Stimulated activated CD8-positive, alpha-beta memory T cell treated with anti-CD3 and anti-CD28 coated beads, Interleukin-7, amount 100 ng/mL, for 48 hours (primary cell): Measurements from ENCODE around the gene MFN2.
"Not testable (repeated sequence)": the region's sequence is repeated elsewhere in the genome, so short reads cannot be mapped to it uniquely, and the experiment has no call there.

Experiments
- DNase-seq, 2 donors: peaks; one replicate each; pipeline ENCODE4 v3.0.0-alpha.2; 2020; ENCODE audit warnings: low read depth in 1 of 2; ENCODE audit errors: extremely low read depth in 1 of 2

MFN2 gene

DNA sequence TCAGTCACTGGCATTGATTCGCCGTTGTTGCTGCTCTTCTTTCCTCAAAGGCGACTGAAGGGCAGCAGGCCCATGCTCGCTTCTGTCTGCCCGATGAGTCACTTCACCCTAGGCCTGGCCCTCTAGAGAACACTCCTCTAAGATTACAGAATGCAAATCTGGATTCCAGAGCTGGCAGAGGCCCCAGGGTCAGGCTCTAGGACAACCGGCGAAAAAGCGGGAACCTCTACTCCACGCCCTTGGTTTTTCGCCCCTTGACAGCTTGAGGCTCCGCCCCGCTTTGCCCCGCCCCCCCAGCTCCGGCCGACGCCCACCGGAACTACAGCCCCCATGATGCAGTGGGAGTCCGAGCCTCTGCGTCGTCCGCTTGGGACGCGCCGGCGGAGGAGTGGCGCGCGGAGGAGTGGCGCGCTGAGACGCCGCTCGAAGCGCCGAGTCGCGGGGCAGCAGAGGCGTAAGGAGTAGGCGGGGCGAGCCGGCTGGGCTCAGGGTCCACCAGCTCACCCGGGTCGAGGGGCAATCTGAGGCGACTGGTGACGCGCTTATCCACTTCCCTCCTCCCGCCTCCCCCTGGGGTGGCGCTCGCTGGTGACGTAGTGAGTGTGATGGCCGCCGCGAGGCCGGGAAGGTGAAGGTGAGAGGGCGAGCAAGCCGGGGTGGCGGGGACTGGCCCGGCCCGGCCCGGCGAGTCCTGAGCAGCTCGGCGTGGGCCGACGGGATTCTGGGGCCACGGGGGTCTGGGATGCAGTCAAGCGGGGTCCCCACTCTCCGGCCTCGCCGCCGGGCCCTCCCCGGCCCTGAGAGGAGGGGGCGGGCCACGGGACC is at the start of gene MFN2:
MFN2 (plus strand) TSS at position 594 of the 825 bp plus-strand sequence. CDS start 8,725 bp downstream, outside the sequence.
- DNase-seq = peak; percentile 93 to 94

DNA sequence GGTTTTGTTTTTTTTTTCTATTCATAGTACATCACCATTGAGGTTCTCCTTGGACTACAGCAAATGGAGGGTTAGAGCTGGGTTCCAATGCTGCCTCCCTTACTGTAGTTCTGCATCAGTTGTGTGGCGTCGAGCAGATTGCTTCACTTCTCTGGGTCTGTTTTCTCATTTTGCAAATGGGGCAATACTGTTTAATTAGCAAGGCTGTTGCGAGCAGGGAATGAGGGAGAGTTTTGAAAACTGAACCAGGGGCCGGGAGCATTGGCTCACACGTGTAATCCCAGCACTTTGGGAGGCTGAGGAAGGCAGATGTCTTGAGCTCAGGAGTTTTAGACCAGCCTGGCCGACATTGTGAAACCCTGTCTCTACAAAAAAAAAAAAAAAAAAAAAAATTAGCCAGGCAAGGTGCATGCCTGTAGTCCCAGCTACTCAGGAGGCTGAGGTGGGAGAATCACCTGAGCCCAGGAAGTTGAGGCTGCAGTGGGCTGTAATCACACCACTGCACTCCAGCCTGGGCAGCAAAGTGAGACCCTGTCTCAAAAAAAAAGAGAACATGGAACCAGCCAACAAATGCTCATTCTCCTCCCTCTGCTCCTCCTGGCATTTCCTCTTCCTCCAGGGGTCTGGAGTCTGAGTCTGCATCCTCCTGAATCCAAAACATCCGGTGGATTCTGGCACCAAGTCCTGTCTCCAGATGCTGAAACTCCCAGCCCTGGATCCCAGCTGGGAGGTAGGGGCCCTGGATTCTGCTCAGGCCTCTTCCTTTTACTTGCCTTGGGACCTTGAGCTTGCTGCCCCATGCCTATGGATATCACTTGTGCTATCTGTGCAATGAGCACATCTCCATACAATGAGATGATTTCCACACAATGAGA is 49.4 kb upstream of the MFN2 start:
- DNase-seq = no peak

DNA sequence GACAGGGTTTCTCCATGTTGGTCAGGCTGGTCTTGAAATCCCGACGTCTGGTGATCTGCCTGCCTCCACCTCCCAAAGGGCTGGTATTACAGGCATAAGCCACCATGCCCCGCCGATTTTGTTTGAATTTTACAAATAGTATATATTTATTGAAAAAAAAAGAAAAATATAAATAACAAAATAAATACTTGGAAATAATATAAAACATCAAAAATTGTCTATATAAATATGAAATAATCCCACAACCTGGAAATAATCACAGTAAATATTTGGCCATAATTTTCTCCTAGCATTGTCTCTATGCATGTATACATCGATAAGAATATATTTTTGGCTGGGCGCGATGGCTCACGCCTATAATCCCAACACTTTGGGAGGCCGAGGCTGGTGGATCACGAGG is 48.4 kb upstream of the MFN2 start:
- DNase-seq = no peak

DNA sequence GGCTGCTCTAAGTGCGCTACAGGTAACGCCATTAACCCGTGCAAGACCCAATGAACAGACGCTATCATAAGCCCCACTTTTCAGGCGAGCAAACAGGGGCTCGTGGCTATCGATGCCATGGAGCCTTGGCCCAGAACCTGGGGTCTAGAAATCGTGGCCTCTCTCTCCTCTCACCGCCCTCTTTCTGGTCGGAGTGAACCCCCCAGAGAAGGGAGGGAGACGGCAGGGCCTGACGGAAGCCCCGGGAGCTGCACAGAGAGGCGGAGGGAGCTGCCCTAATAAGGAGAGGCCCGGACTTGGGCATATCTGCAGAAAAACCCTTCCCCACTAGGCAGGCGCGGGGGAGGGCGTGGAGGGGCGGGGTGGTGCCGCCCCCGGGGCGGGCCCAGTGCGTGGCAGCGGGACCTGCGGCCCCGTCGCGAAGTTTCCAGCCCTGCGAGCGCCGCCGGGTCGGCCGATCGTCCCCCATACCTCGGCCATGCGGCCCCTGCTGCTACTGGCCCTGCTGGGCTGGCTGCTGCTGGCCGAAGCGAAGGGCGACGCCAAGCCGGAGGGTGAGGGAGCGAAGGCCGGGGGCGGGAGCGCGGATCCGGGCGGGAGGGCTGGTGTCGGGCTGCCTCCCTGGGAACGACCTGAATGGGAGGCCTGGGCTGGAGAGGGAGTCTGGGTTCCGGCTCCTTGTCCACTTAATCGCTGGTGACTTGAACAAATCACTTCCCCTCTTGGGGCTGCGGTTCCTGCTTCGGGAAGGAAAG is 45.8 kb upstream of the MFN2 start, which contains the start of gene PLOD1:
PLOD1 (plus strand) TSS at position 416 of the 755 bp plus-strand sequence; CDS start at position 479, 63 bp downstream.
- DNase-seq = peak; percentile 76 to 78

DNA sequence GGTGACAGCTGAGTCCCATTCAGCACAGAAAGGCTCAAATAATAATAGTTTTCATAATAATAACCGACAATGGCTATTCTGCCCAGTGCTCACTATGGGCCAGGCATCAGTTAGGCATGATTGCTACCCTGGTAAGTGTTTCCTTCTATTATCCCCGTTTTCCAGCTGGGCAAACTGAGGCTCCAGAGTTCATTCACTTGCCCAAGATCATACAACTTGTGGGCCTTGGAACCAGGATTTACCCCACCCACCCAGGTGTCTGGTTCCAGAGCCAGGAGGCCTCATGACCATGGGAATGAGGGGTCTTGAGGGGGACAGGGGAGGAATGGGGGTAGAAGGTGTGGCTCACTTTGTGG is 45.2 kb upstream of the MFN2 start:
- DNase-seq = no peak

DNA sequence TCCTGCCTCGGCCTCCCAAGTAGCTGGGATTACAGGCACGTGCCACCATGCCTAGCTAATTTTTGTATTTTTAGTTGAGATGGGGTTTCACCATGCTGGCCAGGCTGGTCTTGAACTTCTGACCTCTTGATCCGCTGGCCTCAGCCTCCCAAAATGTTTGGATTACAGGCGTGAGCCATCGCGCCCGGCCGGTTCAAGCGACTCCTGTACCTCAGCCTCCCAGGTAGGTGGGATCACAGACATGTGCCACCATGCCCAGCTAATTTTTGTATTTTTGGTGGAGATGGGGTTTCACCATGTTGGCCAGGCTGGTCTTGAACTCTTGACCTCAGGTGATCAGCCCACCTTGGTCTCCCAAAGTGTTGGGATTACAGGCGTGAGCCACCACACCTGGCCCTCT is 44.5 kb upstream of the MFN2 start:
- not testable (repeated sequence) for DNase-seq

DNA sequence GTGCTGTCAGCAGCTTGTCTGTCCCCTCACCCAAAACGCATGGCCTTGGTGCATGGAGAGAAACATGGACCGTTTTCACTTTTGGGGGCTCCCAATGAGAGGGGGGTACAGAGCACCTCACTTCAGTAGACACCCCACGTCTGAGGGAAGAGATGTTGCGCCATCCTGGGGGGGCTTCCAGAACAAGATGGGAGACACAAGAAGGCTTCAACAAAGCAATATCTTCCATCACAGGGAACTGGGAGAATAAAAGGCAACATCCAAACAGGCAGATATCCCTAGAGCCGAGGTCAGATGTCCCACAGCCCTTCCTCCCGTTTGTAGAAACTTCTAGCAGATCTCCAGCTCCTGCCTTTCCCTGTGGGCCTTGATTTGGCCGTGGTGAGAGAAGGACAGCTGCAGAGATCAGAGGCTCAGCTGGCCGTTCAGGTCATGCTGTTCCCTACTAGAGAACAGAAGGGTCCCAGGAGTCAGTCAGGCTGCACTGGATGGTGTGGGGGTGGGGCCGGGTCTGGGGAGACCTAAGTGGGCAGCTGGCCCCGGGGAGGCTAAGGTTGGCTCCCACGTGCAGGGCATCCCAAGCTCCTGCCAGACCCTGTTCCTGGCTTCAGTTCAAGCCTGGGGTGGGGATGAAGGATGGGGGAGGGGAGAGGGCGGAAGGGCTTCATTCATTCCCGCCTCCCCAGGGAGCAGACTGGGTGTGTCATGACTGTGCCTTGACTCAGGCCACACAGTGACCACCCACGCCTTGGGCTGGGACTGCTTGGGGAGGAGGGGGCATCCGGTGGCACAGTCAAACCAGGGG is 41.3 kb upstream of the MFN2 start:
- no peak for DNase-seq

DNA sequence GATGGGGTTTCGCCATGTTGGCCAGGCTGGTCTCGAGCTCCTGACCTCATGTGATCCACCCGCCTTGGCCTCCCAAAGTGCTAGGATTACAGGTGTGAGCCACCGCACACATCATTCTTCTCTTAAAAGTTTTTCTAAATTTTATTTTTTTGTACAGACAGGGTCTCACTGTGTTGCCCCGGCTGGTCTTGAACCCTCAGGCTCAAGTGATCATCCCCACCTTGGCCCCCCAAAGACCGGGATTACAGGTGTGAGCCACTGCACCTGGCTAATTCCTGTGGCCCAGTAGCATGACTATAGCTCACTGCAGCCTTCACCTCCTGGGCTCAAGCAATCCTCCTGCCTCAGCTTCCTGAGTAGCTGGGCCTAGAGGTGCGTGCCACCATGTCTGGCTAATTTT is 40.5 kb upstream of the MFN2 start:
- not testable (repeated sequence) for DNase-seq

DNA sequence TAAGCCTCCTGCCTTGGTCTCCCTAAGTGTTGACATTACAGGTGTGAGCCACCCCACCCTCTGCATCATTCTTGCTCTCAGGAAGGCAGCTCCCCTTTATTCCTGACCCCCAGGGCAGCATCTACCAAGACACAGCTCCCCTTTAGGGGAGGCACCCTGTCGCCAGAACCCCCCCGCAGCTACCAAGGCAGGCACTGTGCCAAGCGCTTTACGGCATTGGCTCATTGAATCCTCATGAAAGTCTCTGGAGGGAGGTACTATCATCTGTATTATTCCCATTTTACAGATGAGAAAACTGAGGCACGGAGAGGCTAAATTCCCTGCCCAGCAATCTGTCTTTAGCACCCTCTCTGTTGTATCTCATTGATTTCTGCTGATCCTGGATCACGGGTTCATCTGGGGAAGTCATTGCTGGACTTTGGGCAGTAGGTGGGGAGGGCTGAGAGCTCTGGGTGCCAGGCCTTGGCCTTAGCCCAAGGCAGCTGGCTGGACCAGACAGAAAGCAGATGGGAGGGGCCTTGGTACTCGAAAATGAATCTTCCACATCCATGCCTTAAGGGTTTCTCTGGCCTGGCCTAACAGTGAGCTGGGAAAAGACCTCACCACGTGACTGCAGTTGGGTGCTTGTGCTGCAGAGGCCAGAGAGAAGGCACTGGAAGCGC is 39.9 kb upstream of the MFN2 start:
- no peak for DNase-seq

DNA sequence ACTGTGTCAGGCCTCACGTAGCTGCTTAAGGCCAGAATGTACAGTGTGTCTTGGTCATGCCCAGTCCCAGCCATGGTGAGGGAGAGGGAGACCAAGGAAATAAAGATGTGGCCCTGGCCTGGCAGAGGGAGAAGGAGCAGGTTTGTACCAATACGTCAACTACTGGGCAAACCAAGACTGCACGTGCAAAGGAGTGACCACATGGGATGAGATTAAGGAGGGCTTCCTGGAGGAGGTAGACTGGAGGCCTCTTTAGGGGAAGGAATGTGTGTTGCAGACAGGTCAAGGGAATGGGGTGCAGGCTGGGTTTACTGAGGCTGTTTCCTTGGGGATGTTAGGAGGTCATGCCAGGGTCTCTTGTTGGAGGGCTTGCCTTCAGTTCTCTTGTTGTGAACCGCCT is 38.0 kb upstream of the MFN2 start:
- DNase-seq = no peak

DNA sequence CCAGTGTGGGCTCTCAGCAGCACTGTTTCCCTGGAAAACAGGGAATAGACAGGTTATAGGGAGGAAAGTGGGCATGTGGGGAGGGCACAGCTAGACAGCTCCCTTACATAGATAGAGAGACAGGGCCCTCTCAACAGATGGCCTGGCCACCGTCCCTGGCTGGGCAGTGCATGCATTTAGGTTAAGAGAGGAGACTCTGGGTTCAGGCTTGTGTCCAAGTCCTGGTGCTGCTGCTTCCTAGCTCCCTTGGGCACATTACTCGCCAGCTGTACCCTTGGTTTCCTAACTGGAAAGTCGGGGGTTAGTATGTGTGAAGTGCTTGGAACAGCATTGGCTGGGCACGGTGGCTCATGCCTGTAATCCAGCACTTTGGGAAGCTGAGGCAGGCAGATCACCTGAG is 36.6 kb upstream of the MFN2 start:
- DNase-seq = no peak

DNA sequence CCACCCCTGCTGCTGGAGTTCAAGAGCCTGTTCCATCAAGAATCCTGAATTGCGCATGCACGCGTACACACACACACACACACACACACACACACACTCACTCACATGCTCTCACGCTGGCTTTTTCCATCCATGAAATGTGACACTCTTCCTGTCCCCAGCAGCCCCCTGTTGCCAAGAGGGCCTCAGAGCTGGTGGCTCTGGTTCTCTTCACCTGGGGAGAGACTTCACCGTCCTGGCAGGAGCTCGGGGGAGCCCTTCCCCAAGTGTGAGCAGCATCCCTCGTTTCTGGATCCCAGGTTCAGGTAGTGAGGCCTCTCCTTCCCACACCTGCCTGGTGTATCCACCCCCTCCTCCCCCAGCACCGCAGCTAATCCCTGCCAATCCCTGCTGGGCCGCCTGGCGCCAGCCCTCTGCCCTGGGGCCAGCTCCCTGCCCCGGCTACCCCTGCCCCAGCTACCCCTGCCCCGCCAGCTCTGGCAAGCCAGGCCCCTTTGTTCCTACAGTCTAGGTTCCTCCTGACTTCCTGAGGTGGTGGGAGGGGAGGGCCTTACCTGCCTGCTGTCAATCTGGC is 35.8 kb upstream of the MFN2 start:
- DNase-seq = no peak

DNA sequence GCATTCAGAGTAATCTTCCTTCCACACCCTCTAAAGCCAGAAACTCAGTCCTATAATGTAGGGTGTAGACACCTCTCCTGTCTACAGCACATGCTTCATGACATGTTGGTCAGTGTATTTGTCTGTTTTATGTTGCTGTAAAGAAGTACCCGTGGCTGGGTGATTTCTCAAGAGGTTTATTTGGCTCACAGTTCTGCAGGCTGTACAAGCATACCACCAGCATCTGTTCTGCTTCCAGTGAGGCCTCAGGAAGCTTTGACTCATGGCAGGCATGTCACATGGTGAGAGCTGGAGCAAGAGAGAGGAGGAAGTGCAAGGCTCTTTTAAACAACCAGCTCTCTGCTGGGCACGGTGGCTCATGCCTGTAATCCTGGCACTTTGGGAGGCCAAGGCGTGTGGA is 33.6 kb upstream of the MFN2 start:
- DNase-seq = no peak

DNA sequence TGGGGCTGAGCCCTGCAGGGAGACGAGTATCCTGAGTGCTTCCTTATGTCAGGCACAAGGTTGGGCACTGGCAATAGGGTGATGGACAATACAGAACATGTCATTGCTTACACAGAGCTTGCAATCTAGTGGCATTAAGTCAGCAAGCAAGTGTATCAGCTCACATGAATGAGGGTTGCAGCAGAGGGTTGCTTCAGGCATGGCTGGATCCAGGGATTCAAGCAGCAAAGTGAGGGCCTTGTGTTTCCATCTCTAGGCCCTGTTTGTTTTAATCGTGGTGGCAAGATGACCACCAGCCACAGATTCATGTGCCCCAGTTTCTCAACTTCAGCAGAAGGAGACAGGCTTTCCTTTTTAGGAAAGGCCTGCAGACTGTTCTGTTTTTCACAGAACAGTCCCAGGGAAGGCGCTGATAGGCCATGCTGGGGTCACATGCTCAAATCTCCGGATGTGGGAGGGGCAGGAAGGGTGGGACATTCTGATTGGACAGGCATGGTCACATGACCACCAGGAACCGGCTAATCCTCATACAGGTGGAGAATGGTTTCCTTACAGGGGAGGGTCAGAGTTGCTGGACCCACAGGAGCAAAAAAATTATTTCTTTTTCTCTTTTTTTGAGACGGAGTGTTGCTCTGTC is 31.3 kb upstream of the MFN2 start:
- no peak for DNase-seq

DNA sequence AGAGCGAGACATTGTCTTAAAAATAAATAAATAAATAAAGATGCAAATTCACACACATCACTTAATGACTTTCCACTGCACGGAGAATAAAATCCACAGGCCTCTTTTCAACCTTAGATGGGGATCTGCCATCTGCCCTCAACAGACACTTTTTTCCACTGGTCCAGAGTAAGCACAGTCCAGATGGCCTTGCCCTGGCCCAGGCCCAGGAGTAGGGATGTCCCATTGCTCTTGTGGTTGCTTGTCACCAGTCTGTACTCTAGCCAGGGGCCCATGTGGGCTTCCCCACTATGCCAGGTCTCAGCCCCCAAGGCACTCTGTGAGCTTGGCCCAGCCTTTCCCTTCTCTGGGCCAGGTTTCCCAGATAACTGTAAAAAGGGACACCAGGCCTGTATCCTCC is 28.3 kb upstream of the MFN2 start:
- no peak for DNase-seq

DNA sequence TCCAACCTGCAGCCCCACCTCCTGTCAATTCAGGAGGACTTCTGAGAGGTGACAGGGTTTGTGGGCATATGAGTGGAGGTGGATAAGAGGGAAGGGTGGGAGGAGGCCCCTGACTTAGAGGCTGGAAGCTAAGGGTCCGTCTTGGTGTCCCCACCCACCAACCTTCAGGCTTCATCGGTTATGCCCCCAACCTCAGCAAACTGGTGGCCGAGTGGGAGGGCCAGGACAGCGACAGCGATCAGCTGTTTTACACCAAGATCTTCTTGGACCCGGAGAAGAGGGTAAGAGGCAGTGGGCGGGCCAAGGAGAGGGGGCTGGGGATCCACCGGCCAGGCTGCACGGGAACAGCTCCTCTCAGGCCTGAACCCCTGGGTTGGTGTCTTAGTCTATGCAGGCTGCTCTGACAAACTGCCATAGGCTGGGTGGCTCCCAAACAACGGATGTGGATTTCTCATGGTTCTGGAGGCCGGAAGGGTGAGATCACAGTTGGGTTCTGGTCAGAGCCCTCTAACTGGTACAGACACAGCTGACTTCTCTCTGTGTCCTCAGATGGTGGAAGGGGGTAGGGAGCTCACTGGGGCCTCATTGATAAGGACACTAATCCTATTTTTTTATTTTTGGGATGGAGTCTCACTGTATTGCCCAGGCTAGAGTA is 27.7 kb upstream of the MFN2 start:
- no peak for DNase-seq

DNA sequence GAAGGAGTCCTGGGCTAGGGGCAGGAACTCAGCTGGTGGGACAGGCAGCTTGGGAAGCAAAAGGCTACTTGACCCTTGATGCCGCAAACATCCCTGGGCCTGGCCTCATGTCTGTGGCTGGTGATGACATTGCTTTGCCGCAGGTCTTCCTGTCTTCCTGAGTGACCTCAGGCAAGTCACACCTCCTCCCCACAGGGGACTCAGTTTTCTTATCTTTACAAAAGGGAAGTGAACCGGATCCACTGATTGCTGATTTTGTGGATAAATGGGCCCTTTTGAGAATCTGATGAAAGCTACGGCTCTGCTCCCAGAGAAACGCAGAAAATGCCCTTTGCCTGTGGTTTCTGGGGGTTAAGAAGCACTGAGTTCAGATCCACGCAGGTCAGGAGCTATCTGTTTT is 25.0 kb upstream of the MFN2 start:
- DNase-seq = no peak

DNA sequence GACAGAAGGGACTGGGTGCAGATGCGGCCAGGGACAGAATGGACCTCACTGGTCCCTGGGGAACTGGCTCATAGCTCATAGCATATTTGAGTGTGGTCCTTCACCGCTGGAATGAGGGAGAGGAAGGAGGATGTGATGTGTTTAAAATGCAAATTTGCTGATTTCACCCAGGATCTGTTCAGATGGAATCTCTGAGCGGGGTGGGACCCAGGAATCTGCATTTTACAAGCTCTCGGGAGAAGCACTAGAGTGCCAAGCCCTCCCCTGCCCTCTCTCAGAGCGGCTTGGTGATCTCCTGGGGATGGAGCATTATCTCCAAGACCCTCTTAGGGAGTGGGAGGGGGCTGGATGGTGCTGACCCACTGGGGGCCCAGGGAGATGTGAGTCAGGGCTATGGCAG is 22.8 kb upstream of the MFN2 start:
- no peak for DNase-seq

DNA sequence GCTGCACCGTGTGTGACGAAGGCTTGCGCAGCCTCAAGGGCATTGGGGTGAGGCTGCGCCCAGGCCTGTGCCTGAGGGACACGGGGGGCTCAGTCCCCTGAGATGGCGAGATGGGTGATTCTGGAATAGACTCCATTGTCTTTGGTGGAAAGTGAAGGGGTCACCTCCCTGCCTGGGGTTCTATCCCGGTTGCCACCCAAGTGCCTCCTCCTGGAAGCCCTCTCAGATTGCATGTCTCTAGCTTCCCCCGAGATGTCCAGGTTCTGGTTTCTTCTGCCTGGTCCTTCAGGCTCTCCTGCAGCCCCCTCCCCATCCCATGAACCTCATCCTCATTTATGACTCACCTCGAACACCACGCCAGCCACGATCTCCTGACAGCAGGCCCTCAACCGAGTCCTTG is 22.3 kb upstream of the MFN2 start:
- DNase-seq = no peak
